HG02571 (cell line): ENCODE results near the gene PPFIA1.

Experiments
- ATAC-seq: cut with Tn5 transposase; IDR thresholded peaks from one replicate; pipeline ENCODE4 v1.9.1; 2021; ENCODE audit warnings: mild to moderate bottlenecking, moderate library complexity; ENCODE audit not compliant: unreplicated experiment

Gene PPFIA1

DNA sequence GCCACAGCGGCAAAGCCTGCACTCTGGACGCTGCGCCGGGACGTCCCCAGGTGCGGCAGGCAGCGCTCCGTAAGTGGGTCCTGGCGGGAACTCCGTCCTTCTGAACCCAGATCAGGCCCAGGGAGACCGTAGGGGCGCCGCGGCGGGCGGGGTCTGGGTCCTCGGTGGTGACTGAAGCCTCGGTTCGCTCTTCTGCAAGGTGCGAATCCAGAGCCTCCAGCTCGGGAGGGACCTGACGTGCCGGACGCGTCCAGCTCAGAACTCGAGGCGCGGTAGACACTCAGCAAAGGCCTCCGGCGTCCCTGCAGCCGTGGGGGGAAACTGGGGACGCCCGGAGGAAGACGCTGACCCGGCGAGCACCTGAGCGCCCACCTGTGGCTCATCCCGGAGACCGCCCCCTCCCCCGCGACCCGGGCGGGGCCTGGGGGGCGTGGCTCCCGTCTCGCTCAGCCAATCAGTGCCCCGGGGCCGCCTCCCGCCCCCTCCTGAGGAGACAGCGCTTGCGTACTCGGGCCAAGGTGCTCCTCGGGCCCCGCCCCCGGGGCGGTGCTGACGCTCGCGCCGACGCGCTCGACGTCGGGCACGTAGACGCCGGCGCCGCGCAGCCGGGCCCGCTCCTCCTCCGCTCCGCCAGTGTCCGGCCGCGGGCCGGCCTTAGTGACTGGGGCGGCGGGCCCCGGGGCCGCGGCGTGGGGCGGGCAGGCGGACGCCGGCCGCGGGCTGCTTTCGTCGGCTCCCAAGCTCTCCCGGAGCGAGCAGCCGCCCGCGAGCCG, at the start of gene PPFIA1:
Gene PPFIA1 (plus strand): TSS at position 587 of the 773 bp plus-strand sequence. CDS start 1,483 bp downstream, outside the sequence.
- peak; percentile 80 for ATAC-seq

- ATAC-seq, result no peak
Observed at GRCh38 chr11:70220920-70221319, 49.6 kb upstream of the PPFIA1 start.

GRCh38 chr11:70225681-70226177, 44.8 kb upstream of the PPFIA1 start:
- ATAC-seq, result no peak

- no peak for ATAC-seq
Observed at GRCh38 chr11:70226183-70226582, 44.3 kb upstream of the PPFIA1 start.

- ATAC-seq, result no peak
Observed at GRCh38 chr11:70226967-70227366, 43.5 kb upstream of the PPFIA1 start.

DNA sequence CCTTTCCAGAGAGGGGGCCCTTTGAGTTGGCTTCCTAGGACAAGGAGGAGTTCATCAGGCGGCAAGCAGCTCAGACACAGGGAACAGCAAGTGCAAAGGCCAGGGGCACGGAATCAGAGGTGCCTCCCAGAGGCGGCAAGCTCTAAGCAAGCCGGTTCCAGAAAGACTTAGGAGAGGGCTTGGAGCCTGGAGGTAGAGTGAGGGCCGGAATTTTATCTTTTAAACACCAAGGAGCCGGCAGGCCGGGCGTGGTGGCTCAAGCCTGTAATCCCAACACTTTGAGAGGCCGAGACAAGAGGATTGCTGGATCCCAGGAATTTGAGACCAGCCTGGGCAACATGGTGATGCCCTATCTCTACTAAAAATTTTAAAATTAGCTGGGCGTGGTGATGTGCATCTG, 40.8 kb upstream of the PPFIA1 start:
- ATAC-seq, result no peak

GRCh38 chr11:70230151-70230839, 40.2 kb upstream of the PPFIA1 start:
- ATAC-seq, result no peak

- ATAC-seq, result no peak
Observed at GRCh38 chr11:70230840-70231710, 39.4 kb upstream of the PPFIA1 start.

DNA sequence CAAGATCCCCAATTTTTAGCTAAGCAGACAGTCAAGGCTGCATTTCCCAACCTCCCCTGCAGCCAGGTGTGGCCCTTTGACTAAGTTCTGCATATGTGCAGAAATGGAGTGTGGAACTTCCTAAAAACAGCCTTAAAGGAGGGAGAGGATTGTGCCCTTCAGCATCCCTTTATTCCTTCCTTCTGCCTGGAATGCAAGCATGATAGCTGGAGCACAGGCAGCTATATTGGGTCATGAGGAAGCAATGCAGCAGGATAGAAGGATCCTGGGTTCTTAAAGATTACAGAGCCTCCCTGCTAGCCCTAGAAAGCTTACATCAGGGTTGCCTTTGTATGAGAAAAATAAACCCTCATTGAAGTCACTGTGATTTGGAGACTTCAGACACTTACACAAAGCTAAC, 37.5 kb upstream of the PPFIA1 start:
- ATAC-seq, result no peak

DNA sequence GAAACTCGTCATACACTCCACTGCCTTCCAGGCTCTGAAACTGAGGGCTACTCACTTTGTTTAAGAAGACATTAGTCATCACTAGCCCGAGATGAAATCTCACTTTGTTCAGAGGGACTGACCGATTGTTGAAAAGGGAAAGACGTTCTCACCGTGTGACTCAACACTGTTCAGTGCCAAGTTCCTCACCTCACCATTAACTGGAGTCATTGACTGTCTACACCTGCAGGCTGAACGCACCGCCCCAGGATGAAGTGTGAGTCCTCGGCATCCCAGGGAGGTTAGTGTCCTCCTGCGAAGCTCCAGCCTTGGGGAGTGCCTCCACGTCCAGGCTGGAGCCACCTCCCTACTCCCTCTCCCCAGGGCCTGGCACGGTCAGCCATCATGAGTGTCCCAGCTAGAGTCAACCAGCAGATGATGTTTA, 37.0 kb upstream of the PPFIA1 start:
- ATAC-seq, result no peak

GRCh38 chr11:70233962-70234361, 36.5 kb upstream of the PPFIA1 start:
- ATAC-seq, result no peak

DNA sequence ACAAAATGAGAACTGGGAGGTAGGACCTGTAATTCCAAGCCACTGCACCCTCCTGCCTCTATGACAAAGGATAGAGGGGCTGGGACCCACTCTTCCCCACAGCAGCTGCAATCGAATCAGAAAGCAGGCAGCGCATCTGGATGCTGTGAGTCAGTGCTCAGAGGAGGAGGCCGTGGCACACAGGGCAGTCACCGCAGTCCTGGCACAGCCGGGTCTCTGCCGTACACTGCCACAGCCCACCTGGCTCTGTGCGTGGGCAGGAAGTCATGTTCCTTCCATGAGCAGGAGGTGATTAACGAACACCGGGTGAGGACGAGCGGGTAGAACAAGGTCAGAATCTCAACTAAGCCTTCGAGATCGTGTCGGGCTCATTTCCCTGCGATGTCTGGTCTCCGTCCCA, 30.2 kb upstream of the PPFIA1 start:
- ATAC-seq, result no peak

DNA sequence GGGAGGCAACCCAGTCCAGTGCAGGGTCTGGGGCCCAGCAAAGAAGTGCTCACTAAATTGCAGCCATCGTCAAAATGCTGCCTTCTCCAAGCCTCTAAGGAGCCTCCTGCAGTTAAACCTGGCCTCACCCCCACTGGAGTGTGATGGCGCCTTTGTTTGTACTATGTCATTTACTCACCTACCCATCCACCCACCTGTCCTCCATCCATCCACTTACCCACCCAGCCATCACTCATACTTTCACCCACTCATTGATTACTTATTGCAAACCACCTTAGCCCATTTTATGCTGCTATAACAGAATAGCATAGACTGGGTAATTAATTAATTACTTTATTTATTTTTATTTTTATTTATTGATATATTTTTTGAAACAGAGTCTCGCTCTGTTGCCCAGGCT, 28.8 kb upstream of the PPFIA1 start:
- ATAC-seq, result no peak

DNA sequence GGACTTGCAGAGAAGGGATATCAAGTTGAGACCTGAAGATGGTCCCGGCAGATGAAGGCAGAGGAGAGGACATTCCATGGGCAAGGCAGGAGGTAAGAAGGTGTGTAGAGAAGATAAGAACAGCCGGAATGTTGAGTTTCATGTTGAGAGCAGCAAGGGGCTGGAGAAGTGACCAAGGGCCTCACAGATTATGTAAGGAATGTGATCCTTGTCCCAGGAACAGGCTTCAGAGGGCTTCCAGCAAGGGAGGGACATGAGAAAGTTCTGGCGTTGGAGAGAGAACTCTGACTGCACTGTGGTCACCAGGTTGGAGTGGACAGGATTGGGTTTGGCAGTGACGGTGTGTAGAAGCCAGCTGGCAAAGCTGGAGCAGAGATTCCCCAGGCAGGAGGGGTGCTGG, 27.6 kb upstream of the PPFIA1 start:
- ATAC-seq, result no peak

DNA sequence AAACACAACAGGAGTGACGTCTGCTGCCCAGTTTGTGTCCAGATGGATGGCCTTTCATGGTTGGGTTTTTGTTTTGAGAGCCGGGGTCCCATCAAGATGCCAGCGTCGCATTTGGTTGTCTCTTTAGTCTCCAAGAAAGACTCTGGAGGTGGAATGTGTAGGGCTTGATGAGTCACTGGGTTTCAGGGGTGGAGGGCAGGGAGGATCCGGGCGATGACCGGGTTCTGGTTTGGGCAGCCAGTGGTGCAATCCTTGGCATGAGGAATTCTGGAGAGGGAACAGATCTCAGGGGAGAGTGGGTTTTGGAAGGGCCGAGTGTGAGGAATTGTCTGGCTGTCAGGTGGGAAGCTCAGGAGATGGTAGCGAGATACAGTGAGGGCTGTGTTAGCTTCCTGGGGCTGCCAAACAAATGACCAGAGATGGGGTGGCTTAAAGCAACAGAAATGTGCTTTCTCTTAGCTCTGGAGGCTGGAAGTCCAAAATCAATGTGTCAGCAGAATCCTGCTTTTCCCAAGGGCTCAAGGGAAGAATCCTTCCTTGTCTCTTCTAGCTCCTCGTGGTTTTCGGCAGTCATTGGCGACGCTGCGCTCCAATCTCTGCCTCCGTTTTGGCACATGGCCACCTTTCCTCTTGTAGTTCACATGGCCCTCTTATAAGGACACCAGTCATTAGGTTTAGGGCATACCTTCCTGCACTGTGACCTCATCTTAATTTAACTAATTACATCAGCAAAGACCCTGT, 26.4 kb upstream of the PPFIA1 start:
- no peak for ATAC-seq

- no peak for ATAC-seq
Observed at GRCh38 chr11:70244698-70245097, 25.8 kb upstream of the PPFIA1 start.

DNA sequence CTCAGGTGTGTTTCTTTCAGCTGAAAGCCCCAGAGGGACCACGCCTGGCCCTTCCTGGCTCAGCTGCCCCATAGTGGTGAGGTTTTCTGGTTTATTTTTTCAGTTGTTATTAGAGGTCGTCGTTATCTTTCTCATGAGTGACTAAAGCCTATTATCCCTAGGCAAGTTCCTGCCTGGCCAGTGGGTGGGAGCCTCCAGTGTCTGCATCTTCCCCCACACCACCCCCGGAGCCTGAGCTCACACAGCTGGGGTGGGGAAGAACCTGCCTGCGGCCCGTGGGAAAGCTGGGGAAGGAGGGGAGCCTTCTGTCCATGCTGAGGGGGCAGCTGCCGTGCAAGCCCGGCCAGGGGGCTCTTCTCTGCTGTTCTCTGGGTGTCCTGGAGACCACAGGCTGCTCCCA, 24.3 kb upstream of the PPFIA1 start:
- no peak for ATAC-seq

GRCh38 chr11:70247042-70247709, 23.3 kb upstream of the PPFIA1 start:
- ATAC-seq, result no peak

DNA sequence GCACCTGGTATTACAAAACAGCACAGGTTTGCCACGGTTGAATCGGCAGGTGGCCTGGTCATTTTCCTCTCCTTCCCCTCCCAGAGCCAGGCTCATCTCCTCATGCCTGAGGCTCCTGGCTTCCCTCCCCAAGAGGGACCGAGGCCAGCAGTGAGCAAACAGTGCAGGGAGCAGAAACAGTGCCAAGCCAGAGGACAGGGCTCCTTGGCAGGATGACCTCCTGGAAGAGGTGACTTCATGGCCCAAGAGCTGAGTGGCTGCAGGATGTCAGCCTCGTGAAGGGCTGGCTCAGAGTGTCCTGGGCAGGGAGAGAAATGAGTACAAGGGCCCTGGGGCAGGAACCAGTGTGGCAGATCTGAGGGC, 22.8 kb upstream of the PPFIA1 start:
- no peak for ATAC-seq
